Measurements from ENCODE around the gene FRY.

The FRY gene

GRCh38 chr13:32079587-32079986, 48.0 kb downstream of the FRY start:
- DNase-seq (ENCODE audit: low read depth in 1 of 2, low spot score in 1 of 2) = no peak

- no peak for DNase-seq (ENCODE audit: low read depth in 1 of 2, low spot score in 1 of 2)
Measured at GRCh38 chr13:32080328-32080744, 48.8 kb downstream of the FRY start.

- no peak for DNase-seq (ENCODE audit: low read depth in 1 of 2, low spot score in 1 of 2)
Measured at GRCh38 chr13:32081591-32081990, 50.0 kb downstream of the FRY start.

GRCh38 chr13:32086366-32086765, 54.8 kb downstream of the FRY start:
- no peak for DNase-seq (ENCODE audit: low read depth in 1 of 2, low spot score in 1 of 2)

- DNase-seq (ENCODE audit: low read depth in 1 of 2, low spot score in 1 of 2) = no peak
Measured at GRCh38 chr13:32086791-32087441, 55.3 kb downstream of the FRY start.

GRCh38 chr13:32087955-32088747, 56.6 kb downstream of the FRY start:
- no peak for DNase-seq (ENCODE audit: low read depth in 1 of 2, low spot score in 1 of 2)

GRCh38 chr13:32092496-32092895, 60.9 kb downstream of the FRY start:
- DNase-seq (ENCODE audit: low read depth in 1 of 2, low spot score in 1 of 2) = no peak

GRCh38 chr13:32093006-32093405, 61.4 kb downstream of the FRY start:
- DNase-seq (ENCODE audit: low read depth in 1 of 2, low spot score in 1 of 2) = no peak

- DNase-seq (ENCODE audit: low read depth in 1 of 2, low spot score in 1 of 2) = no peak
Measured at GRCh38 chr13:32098272-32098671, 66.7 kb downstream of the FRY start.

- DNase-seq (ENCODE audit: low read depth in 1 of 2, low spot score in 1 of 2) = no peak
Measured at GRCh38 chr13:32105653-32106313, 74.2 kb downstream of the FRY start.

GRCh38 chr13:32107474-32107873, 75.9 kb downstream of the FRY start:
- no peak for DNase-seq (ENCODE audit: low read depth in 1 of 2, low spot score in 1 of 2)

GRCh38 chr13:32107973-32108372, 76.4 kb downstream of the FRY start:
- DNase-seq (ENCODE audit: low read depth in 1 of 2, low spot score in 1 of 2) = no peak

- DNase-seq (ENCODE audit: low read depth in 1 of 2, low spot score in 1 of 2) = no peak
Measured at GRCh38 chr13:32113532-32113931, 82.0 kb downstream of the FRY start.

- no peak for DNase-seq (ENCODE audit: low read depth in 1 of 2, low spot score in 1 of 2)
Measured at GRCh38 chr13:32114284-32114950, 82.8 kb downstream of the FRY start.

- DNase-seq (ENCODE audit: low read depth in 1 of 2, low spot score in 1 of 2) = no peak
Measured at GRCh38 chr13:32115066-32115465, 83.5 kb downstream of the FRY start.

GRCh38 chr13:32116210-32116609, 84.6 kb downstream of the FRY start:
- DNase-seq (ENCODE audit: low read depth in 1 of 2, low spot score in 1 of 2) = no peak

- no peak for DNase-seq (ENCODE audit: low read depth in 1 of 2, low spot score in 1 of 2)
Measured at GRCh38 chr13:32117001-32117400, 85.4 kb downstream of the FRY start.

GRCh38 chr13:32117701-32118100, 86.1 kb downstream of the FRY start:
- DNase-seq (ENCODE audit: low read depth in 1 of 2, low spot score in 1 of 2) = no peak

GRCh38 chr13:32121316-32121715, 89.7 kb downstream of the FRY start:
- DNase-seq (ENCODE audit: low read depth in 1 of 2, low spot score in 1 of 2) = no peak

GRCh38 chr13:32124743-32125142, 93.2 kb downstream of the FRY start:
- DNase-seq (ENCODE audit: low read depth in 1 of 2, low spot score in 1 of 2) = no peak

GRCh38 chr13:32125221-32125689, 93.7 kb downstream of the FRY start:
- DNase-seq (ENCODE audit: low read depth in 1 of 2, low spot score in 1 of 2) = no peak

- no peak for DNase-seq (ENCODE audit: low read depth in 1 of 2, low spot score in 1 of 2)
Measured at GRCh38 chr13:32125751-32126150, 94.2 kb downstream of the FRY start.
